HL-60 (cell line): Measurements from ENCODE around the gene WBP1.

Source experiments
- POLR2AphosphoS5 ChIP-seq: IDR thresholded peaks from 2 replicates; pipeline ENCODE4 v1.6.1; 2012; ENCODE audit warnings: low read depth
- TF ChIP-seq, protein P1 (sequence below): IDR thresholded peaks from one replicate; pipeline ENCODE4 v1.5.1; 2011; ENCODE audit warnings: low read length, control low read depth, inconsistent platforms; ENCODE audit not compliant: insufficient read depth

DNA sequence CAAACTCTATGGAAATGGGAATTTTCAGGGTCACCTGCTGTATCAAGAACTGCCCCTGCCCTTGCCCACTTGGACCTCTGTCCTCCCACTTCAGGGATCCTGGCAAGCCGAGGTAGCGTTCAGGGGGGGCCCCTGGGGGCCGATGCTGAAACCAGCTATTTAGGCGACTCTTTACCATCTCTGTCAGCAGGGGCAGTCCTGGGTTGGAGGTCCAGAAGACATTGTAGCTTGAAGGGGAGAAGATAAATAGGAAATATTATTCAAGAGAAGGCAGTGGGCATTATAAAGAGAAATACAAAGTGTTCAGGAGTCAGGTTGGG, 4.5 kb downstream of the WBP1 start:
- TF ChIP-seq POLR2AphosphoS5 = no peak
- TF ChIP-seq, protein P1, sequence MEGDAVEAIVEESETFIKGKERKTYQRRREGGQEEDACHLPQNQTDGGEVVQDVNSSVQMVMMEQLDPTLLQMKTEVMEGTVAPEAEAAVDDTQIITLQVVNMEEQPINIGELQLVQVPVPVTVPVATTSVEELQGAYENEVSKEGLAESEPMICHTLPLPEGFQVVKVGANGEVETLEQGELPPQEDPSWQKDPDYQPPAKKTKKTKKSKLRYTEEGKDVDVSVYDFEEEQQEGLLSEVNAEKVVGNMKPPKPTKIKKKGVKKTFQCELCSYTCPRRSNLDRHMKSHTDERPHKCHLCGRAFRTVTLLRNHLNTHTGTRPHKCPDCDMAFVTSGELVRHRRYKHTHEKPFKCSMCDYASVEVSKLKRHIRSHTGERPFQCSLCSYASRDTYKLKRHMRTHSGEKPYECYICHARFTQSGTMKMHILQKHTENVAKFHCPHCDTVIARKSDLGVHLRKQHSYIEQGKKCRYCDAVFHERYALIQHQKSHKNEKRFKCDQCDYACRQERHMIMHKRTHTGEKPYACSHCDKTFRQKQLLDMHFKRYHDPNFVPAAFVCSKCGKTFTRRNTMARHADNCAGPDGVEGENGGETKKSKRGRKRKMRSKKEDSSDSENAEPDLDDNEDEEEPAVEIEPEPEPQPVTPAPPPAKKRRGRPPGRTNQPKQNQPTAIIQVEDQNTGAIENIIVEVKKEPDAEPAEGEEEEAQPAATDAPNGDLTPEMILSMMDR = no peak
